ENCODE results near the gene CDK17. TPM values are rescaled to one million over a fixed set of nuclear protein-coding genes. Genes with fewer than 3 reads are reported as not detected.

The CDK17 gene
- total RNA-seq (10 to 100 TPM; 32.1 to 36.4 TPM), polyA plus RNA-seq (ENCODE audit: insufficient read length in 6 of 6) (10 to 100 TPM; 51.0 to 67.9 (median 55.0) TPM)
- long read RNA-seq, donor 1, full-length matches to known transcripts: 3 of 3 reads
- long read RNA-seq, donor 1, partial matches to known transcripts: 0 of 3 reads
- long read RNA-seq, donor 1, other reads (novel, unspliced or antisense): 0 of 3 reads
- long read RNA-seq, donor 2, full-length matches to known transcripts: 7 of 7 reads
- long read RNA-seq, donor 2, partial matches to known transcripts: 0 of 7 reads
- long read RNA-seq, donor 2, other reads (novel, unspliced or antisense): 0 of 7 reads
- long read RNA-seq, donor 3, full-length matches to known transcripts: 9 of 9 reads
- long read RNA-seq, donor 3, partial matches to known transcripts: 0 of 9 reads
- long read RNA-seq, donor 3, other reads (novel, unspliced or antisense): 0 of 9 reads
- long read RNA-seq, donor 4, partial matches to known transcripts: 2 of 3 reads
- long read RNA-seq, donor 4, other reads (novel, unspliced or antisense): 1 of 3 reads
- long read RNA-seq, donor 5, full-length matches to known transcripts: 7 of 13 reads
- long read RNA-seq, donor 5, partial matches to known transcripts: 6 of 13 reads
- long read RNA-seq, donor 5, other reads (novel, unspliced or antisense): 0 of 13 reads
- long read RNA-seq, donor 6, full-length matches to known transcripts: 4 of 4 reads
- long read RNA-seq, donor 6, partial matches to known transcripts: 0 of 4 reads
- long read RNA-seq, donor 6, other reads (novel, unspliced or antisense): 0 of 4 reads
- long read RNA-seq, donor 7, full-length matches to known transcripts: 4 of 4 reads
- long read RNA-seq, donor 7, partial matches to known transcripts: 0 of 4 reads
- long read RNA-seq, donor 7, other reads (novel, unspliced or antisense): 0 of 4 reads
- long read RNA-seq, donor 8, full-length matches to known transcripts: 4 of 4 reads
- long read RNA-seq, donor 8, partial matches to known transcripts: 0 of 4 reads
- long read RNA-seq, donor 8, other reads (novel, unspliced or antisense): 0 of 4 reads
- long read RNA-seq, donor 9: 0 reads
- long read RNA-seq, donor 10, partial matches to known transcripts: 4 of 5 reads
- long read RNA-seq, donor 10, other reads (novel, unspliced or antisense): 1 of 5 reads
- long read RNA-seq, donor 11, full-length matches to known transcripts: 8 of 8 reads
- long read RNA-seq, donor 11, partial matches to known transcripts: 0 of 8 reads
- long read RNA-seq, donor 11, other reads (novel, unspliced or antisense): 0 of 8 reads
- long read RNA-seq, donor 12, full-length matches to known transcripts: 8 of 8 reads
- long read RNA-seq, donor 12, partial matches to known transcripts: 0 of 8 reads
- long read RNA-seq, donor 12, other reads (novel, unspliced or antisense): 0 of 8 reads

- H3K27ac ChIP-seq: peak within 1 kb of the TSS; percentile 100
- no peaks in the 10 kb centered on the region for H3K27me3 ChIP-seq
- TF ChIP-seq CTCF (IDR thresholded peaks at IDR 0.05): peak; percentile 15 to 23
- peak within 1 kb of the TSS; percentile 83 to 86 for H3K4me3 ChIP-seq
- peaks cover 14 to 49% of the 10 kb centered on the region in 2 donors for H3K4me1 ChIP-seq
- intact Hi-C loops (cut with DNase I): no loop called here
- H3K9me3 ChIP-seq: no peaks in the 10 kb centered on the region
- DNase-seq (peak; percentile 83 to 95 (median 89)), ATAC-seq (peak; percentile 89)
- no peaks in the 10 kb centered on the region for H3K36me3 ChIP-seq
These were observed at the start of gene CDK17 for GRCh38 chr12:96399919-96400630. Gene CDK17 (minus strand): TSS chr12:96400439. CDS start chr12:96334836, 65,603 bp downstream.

DNA sequence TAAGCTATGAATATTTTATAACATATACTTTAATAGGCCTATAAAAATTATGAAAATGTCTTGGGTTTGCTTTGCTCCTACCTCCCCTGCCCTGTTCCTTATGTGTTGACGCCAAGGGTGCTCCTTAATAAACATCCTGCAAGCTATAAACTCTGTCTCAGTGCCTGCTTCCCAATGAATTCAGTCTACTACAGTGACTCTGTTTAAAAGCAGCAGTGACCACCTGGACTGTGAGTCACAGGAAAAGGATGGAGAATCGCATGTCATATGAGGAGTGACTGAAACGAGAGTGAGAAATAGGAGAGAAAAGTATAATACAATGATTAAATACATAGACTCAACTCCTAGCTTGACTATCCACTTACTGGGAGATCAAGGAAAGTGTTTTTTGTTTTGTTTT lies 48.1 kb upstream of the CDK17 start:
- no peak for TF ChIP-seq CTCF (IDR thresholded peaks at IDR 0.05)
- Histone ChIP-seq H3K27me3 (no peaks in the 10 kb centered on the region), H3K36me3 (no peaks in the 10 kb centered on the region), H3K27ac (peak overlapping the region in 1 of 2 donors; percentile 55), H3K4me3 (no peak overlapping the region), H3K9me3 (no peaks in the 10 kb centered on the region), H3K4me1 (peaks cover 0 to 25% of the 10 kb centered on the region in 2 donors)
- ATAC-seq (no peak), DNase-seq (no peak)
- intact Hi-C loops (cut with DNase I): no loop called here

- TF ChIP-seq CTCF (IDR thresholded peaks at IDR 0.05): no peak
- H3K36me3 ChIP-seq: no peaks in the 10 kb centered on the region
These were observed 47.0 kb upstream of the CDK17 start for GRCh38 chr12:96447256-96447655.

GRCh38 chr12:96445691-96446583 lies 45.7 kb upstream of the CDK17 start:
- peaks cover 0 to 25% of the 10 kb centered on the region in 2 donors for H3K4me1 ChIP-seq
- H3K9me3 ChIP-seq: no peaks in the 10 kb centered on the region
- H3K27me3 ChIP-seq: no peaks in the 10 kb centered on the region
- H3K36me3 ChIP-seq: no peaks in the 10 kb centered on the region
- H3K4me3 ChIP-seq: no peak overlapping the region
- peak overlapping the region; percentile 64 to 79 for H3K27ac ChIP-seq
- no peak for TF ChIP-seq CTCF (IDR thresholded peaks at IDR 0.05)
- peak; percentile 87 for ATAC-seq
- intact Hi-C loops (cut with DNase I): no loop called here
- peak in 2 of 4 donors; percentile 41 to 57 for DNase-seq

More at GRCh38 chr12:96447256-96447655, 47.0 kb upstream of the CDK17 start:
- Histone ChIP-seq H3K27me3 (no peaks in the 10 kb centered on the region), H3K4me1 (peaks cover 0 to 25% of the 10 kb centered on the region in 2 donors), H3K9me3 (no peaks in the 10 kb centered on the region), H3K4me3 (no peak overlapping the region), H3K27ac (peak overlapping the region; percentile 47 to 64)
- intact Hi-C loops (cut with DNase I): no loop called here
- no peak for DNase-seq
- no peak for ATAC-seq
